Measurements from ENCODE around the gene GSG1L.

GRCh38 chr16:28087675-28088300 lies 24.3 kb upstream of the GSG1L start:
- TF ChIP-seq EZH2 (IDR thresholded peaks at IDR 0.05; ENCODE audit: low read length) (no peak), CTCF (optimal IDR thresholded peaks at IDR 0.05 in 1 of 3, IDR thresholded peaks at IDR 0.05 in 1 of 3, conservative IDR thresholded peaks at IDR 0.05 in 1 of 3; ENCODE audit: extremely low read depth in 1 of 3, insufficient read depth in 2 of 3, low read length in 3 of 3) (no peak)

All from keratinocyte (primary cell).